Activated CD4-positive, alpha-beta T cell treated with anti-CD3 and anti-CD28 coated beads, Interleukin-2, amount 50 U/mL, for 4 hours (primary cell): ENCODE measurements around the gene CISD2.
"Not testable (repeated sequence)": the region's sequence is repeated elsewhere in the genome, so short reads cannot be mapped to it uniquely, and the experiment has no call there.

Source experiments
- DNase-seq, 2 experiments: peaks; one replicate each; pipeline ENCODE4 v3.0.0-alpha.2; 2020

The CISD2 gene

GRCh38 chr4:102850370-102850769 lies 18.4 kb upstream of the CISD2 start:
- no peak for DNase-seq

GRCh38 chr4:102858828-102859464 lies 9.8 kb upstream of the CISD2 start:
- DNase-seq: no peak

GRCh38 chr4:102860611-102861324 lies 8.0 kb upstream of the CISD2 start:
- no peak for DNase-seq

GRCh38 chr4:102862016-102862415 lies 6.8 kb upstream of the CISD2 start:
- DNase-seq: no peak

GRCh38 chr4:102862747-102863146 lies 6.0 kb upstream of the CISD2 start:
- no peak for DNase-seq

GRCh38 chr4:102865327-102865726 lies 3.5 kb upstream of the CISD2 start:
- not testable (repeated sequence) for DNase-seq

GRCh38 chr4:102867278-102868152 lies 1.3 kb upstream of the CISD2 start:
- no peak for DNase-seq

GRCh38 chr4:102868153-102868780 lies 525 bp upstream of the CISD2 start:
- DNase-seq: no peak

GRCh38 chr4:102869569-102870197 lies 891 bp downstream of the CISD2 start:
- peak; percentile 63 to 71 for DNase-seq

GRCh38 chr4:102871772-102872171 lies 3.0 kb downstream of the CISD2 start:
- DNase-seq: no peak

GRCh38 chr4:102877477-102878106 lies 8.8 kb downstream of the CISD2 start:
- not testable (repeated sequence) for DNase-seq

- not testable (repeated sequence) for DNase-seq
Measured at GRCh38 chr4:102878349-102878748, 9.6 kb downstream of the CISD2 start.

- DNase-seq: no peak
Measured at GRCh38 chr4:102878901-102879300, 10.1 kb downstream of the CISD2 start.

- no peak for DNase-seq
Measured at GRCh38 chr4:102881343-102881742, 12.6 kb downstream of the CISD2 start.

GRCh38 chr4:102883278-102883677 lies 14.5 kb downstream of the CISD2 start:
- DNase-seq: no peak

GRCh38 chr4:102888570-102888969 lies 19.8 kb downstream of the CISD2 start:
- DNase-seq: not testable (repeated sequence)

- not testable (repeated sequence) for DNase-seq
Measured at GRCh38 chr4:102889866-102890265, 21.1 kb downstream of the CISD2 start.

- not testable (repeated sequence) for DNase-seq
Measured at GRCh38 chr4:102896547-102896946, 27.8 kb downstream of the CISD2 start.

GRCh38 chr4:102897610-102898009 lies 28.8 kb downstream of the CISD2 start:
- DNase-seq: not testable (repeated sequence)

GRCh38 chr4:102901804-102902203 lies 33.0 kb downstream of the CISD2 start:
- no peak for DNase-seq

- no peak for DNase-seq
Measured at GRCh38 chr4:102918859-102919258, 50.1 kb downstream of the CISD2 start.

- not testable (repeated sequence) for DNase-seq
Measured at GRCh38 chr4:102919697-102920096, 50.9 kb downstream of the CISD2 start.
